Daoy (cell line): ENCODE data around the gene IGSF9. TPM values are rescaled to one million over a fixed set of nuclear protein-coding genes. Genes with fewer than 3 reads are reported as not detected.

Source experiments
- DNase-seq: peaks from one replicate; pipeline ENCODE4 v3.0.0-alpha.2; 2015; ENCODE audit warnings: low read depth
- total RNA-seq: library from RNA; depleted of rRNA; stranded (reverse); fragments of >200 nt; shearing (Covaris generic); gene quantifications from 2 replicates; pipeline ENCODE4 v1.2.3, GENCODE V29; 2014

IGSF9 gene
- total RNA-seq, 1 experiment from 2014 or later = 1.7 TPM

GRCh38 chr1:159946242-159947187 is 1.1 kb upstream of the IGSF9 start:
- DNase-seq = no peak

GRCh38 chr1:159944623-159945455 is 574 bp downstream of the IGSF9 start:
- no peak for DNase-seq

GRCh38 chr1:159943908-159944622 is 1.3 kb downstream of the IGSF9 start:
- no peak for DNase-seq

- no peak for DNase-seq
Measured at GRCh38 chr1:159943278-159943640, 2.2 kb downstream of the IGSF9 start.

GRCh38 chr1:159942632-159943277 is 2.7 kb downstream of the IGSF9 start:
- DNase-seq = no peak

GRCh38 chr1:159941591-159942560 is 3.5 kb downstream of the IGSF9 start:
- DNase-seq = no peak

- DNase-seq = no peak
Measured at GRCh38 chr1:159941141-159941540, 4.3 kb downstream of the IGSF9 start.

GRCh38 chr1:159940006-159940620 is 5.3 kb downstream of the IGSF9 start:
- no peak for DNase-seq

- DNase-seq = no peak
Measured at GRCh38 chr1:159939678-159940002, 5.8 kb downstream of the IGSF9 start.

GRCh38 chr1:159938905-159939677 is 6.3 kb downstream of the IGSF9 start:
- no peak for DNase-seq

- peak; percentile 28 for DNase-seq
Measured at GRCh38 chr1:159938211-159938852, 7.1 kb downstream of the IGSF9 start.

GRCh38 chr1:159937054-159937750 is 8.2 kb downstream of the IGSF9 start:
- no peak for DNase-seq

GRCh38 chr1:159936273-159936904 is 9.0 kb downstream of the IGSF9 start:
- DNase-seq = peak; percentile 77

- DNase-seq = no peak
Measured at GRCh38 chr1:159935719-159936272, 9.6 kb downstream of the IGSF9 start.

- no peak for DNase-seq
Measured at GRCh38 chr1:159935305-159935704, 10.1 kb downstream of the IGSF9 start.

GRCh38 chr1:159934136-159935039 is 11.0 kb downstream of the IGSF9 start:
- no peak for DNase-seq
